Brain microvascular endothelial cell (primary cell): ENCODE measurements around the gene CACNB1.

Experiments used
- DNase-seq: peaks from one replicate; pipeline ENCODE4 v3.0.0-alpha.2; 2020
- H3K27ac ChIP-seq: fragments of 250-450 bp; sonication (Bioruptor Pico); 2 replicates; pipeline ENCODE4 v1.5.1; 2020; ENCODE audit warnings: mild to moderate bottlenecking, moderate library complexity
- H3K27me3 ChIP-seq: fragments of 250-450 bp; sonication (Bioruptor Pico); replicated peaks from 2 replicates; pipeline ENCODE4 v1.5.1; 2020; ENCODE audit warnings: mild to moderate bottlenecking
- H3K36me3 ChIP-seq: fragments of 250-450 bp; sonication (Bioruptor Pico); replicated peaks from 2 replicates; pipeline ENCODE4 v1.5.1; 2020; ENCODE audit warnings: mild to moderate bottlenecking
- H3K4me3 ChIP-seq: 2 replicates; pipeline ENCODE4 v1.5.1; 2011; ENCODE audit warnings: low read depth, mild to moderate bottlenecking, control low read depth, low read length, moderate library complexity
- in situ Hi-C: cut with HindIII; loops from 2 replicates; pipeline ENCODE4 v1.10.0; 2017; ENCODE audit warnings: low sequenced_read_pairs, low pct_ligation_motif_present
- TF ChIP-seq, protein P1 (sequence below): IDR thresholded peaks from 2 replicates; pipeline ENCODE4 v1.5.1; 2011; ENCODE audit warnings: low read depth, mild to moderate bottlenecking, moderate library complexity, low read length, control low read depth, inconsistent platforms; ENCODE audit errors: missing control alignments

Gene CACNB1

GRCh38 chr17:39240631-39241030, 43.2 kb upstream of the CACNB1 start:
- no peak for DNase-seq
- H3K27ac ChIP-seq, result no peak overlapping the region
- H3K36me3 ChIP-seq, result no peaks in the 10 kb centered on the region
- H3K4me3 ChIP-seq, result no peak overlapping the region
- in situ Hi-C loops, result no loop called here
- no peaks in the 10 kb centered on the region for H3K27me3 ChIP-seq
- TF ChIP-seq, protein P1, sequence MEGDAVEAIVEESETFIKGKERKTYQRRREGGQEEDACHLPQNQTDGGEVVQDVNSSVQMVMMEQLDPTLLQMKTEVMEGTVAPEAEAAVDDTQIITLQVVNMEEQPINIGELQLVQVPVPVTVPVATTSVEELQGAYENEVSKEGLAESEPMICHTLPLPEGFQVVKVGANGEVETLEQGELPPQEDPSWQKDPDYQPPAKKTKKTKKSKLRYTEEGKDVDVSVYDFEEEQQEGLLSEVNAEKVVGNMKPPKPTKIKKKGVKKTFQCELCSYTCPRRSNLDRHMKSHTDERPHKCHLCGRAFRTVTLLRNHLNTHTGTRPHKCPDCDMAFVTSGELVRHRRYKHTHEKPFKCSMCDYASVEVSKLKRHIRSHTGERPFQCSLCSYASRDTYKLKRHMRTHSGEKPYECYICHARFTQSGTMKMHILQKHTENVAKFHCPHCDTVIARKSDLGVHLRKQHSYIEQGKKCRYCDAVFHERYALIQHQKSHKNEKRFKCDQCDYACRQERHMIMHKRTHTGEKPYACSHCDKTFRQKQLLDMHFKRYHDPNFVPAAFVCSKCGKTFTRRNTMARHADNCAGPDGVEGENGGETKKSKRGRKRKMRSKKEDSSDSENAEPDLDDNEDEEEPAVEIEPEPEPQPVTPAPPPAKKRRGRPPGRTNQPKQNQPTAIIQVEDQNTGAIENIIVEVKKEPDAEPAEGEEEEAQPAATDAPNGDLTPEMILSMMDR, result no peak

GRCh38 chr17:39239640-39240314, 42.3 kb upstream of the CACNB1 start:
- H3K4me3 ChIP-seq, result no peak overlapping the region
- TF ChIP-seq, protein P1, result peak; percentile 82
- in situ Hi-C loops, result no loop called here
- H3K36me3 ChIP-seq, result no peaks in the 10 kb centered on the region
- no peaks in the 10 kb centered on the region for H3K27me3 ChIP-seq
- DNase-seq, result no peak
- no peak overlapping the region for H3K27ac ChIP-seq

- Histone ChIP-seq H3K36me3 (no peaks in the 10 kb centered on the region), H3K27me3 (no peaks in the 10 kb centered on the region), H3K4me3 (no peak overlapping the region), H3K27ac (no peak overlapping the region)
- no peak for DNase-seq
- TF ChIP-seq, protein P1, result no peak
- in situ Hi-C loops, result no loop called here
Measured at GRCh38 chr17:39238311-39238972, 41.0 kb upstream of the CACNB1 start.

DNA sequence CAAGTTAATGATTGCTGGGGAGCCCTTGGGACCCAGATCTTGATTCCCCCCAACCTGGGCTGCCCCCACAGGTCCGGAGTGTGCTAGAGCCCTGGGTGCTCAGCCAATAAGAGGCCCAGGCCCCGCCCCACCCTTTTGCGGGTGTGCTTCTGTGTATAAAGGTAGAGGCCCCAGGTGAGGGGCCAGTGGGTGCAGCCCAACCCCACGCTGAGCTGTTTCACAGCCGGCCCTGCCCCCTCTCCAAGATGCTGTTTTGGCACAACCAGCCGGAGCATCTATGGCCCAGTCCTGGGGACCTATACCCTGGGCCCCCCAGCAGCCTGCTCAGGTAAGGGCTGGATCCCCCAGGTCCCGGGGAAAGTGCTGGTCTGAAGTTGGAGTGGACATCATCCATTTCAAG, 40.1 kb upstream of the CACNB1 start:
- no peak overlapping the region for H3K27ac ChIP-seq
- TF ChIP-seq, protein P1, result no peak
- no peaks in the 10 kb centered on the region for H3K36me3 ChIP-seq
- no peak for DNase-seq
- no peak overlapping the region for H3K4me3 ChIP-seq
- in situ Hi-C loops, result no loop called here
- H3K27me3 ChIP-seq, result no peaks in the 10 kb centered on the region

- in situ Hi-C loops, result no loop called here
- Histone ChIP-seq H3K27ac (no peak overlapping the region), H3K4me3 (no peak overlapping the region)
Measured at GRCh38 chr17:39236981-39237441, 39.5 kb upstream of the CACNB1 start.

More at GRCh38 chr17:39236981-39237441, 39.5 kb upstream of the CACNB1 start:
- Histone ChIP-seq H3K36me3 (no peaks in the 10 kb centered on the region), H3K27me3 (no peaks in the 10 kb centered on the region)
- no peak for DNase-seq
- TF ChIP-seq, protein P1, result no peak
